Astrocyte (in vitro differentiated cells and primary cell): Measurements from ENCODE around the gene CHCHD3. TPM values are rescaled to one million over a fixed set of nuclear protein-coding genes. Genes with fewer than 3 reads are reported as not detected.
"Not testable (repeated sequence)": the region's sequence is repeated elsewhere in the genome, so short reads cannot be mapped to it uniquely, and the experiment has no call there.

ENCODE experiments used
- DNase-seq: peaks from one replicate; pipeline ENCODE4 v3.0.0-alpha.2; 2010; ENCODE audit warnings: low read depth
- FAIRE-seq: peaks from 2 replicates; lab custom pipeline; 2011; peaks lifted over from hg19 to GRCh38; lab: Jason Lieb, UNC
- H2AFZ ChIP-seq: 2 replicates; pipeline ENCODE4 v1.6.0; 2012; ENCODE audit warnings: low read depth, low read length, inconsistent platforms
- H3K27ac ChIP-seq: 2 replicates; pipeline ENCODE4 v1.5.1; 2011; ENCODE audit warnings: low read depth, low read length, inconsistent platforms
- H3K27me3 ChIP-seq: 2 replicates; pipeline ENCODE4 v1.6.0; 2011; ENCODE audit warnings: low read length, inconsistent platforms; ENCODE audit not compliant: insufficient read depth
- H3K36me3 ChIP-seq: 2 replicates; pipeline ENCODE4 v1.5.1; 2011; ENCODE audit warnings: low read length, inconsistent platforms; ENCODE audit not compliant: insufficient read depth
- H3K4me1 ChIP-seq: 2 replicates; pipeline ENCODE4 v1.5.1; 2011; ENCODE audit warnings: low read length, inconsistent platforms; ENCODE audit not compliant: insufficient read depth
- H3K4me2 ChIP-seq: 2 replicates; pipeline ENCODE4 v1.6.0; 2012; ENCODE audit warnings: low read length, inconsistent platforms
- H3K4me3 ChIP-seq: 2 replicates; pipeline ENCODE4 v1.5.1; 2011; ENCODE audit warnings: low read depth, mild to moderate bottlenecking, low read length, inconsistent platforms; ENCODE audit not compliant: insufficient read depth
- H3K79me2 ChIP-seq: 2 replicates; pipeline ENCODE4 v1.6.0; 2012; ENCODE audit warnings: mild to moderate bottlenecking, low read length, inconsistent platforms; ENCODE audit not compliant: insufficient read depth
- H3K9ac ChIP-seq: 2 replicates; pipeline ENCODE4 v1.6.0; 2012; ENCODE audit warnings: mild to moderate bottlenecking, low read length, inconsistent platforms
- H3K9me3 ChIP-seq: 2 replicates; pipeline ENCODE4 v1.5.1; 2012; ENCODE audit warnings: low read depth, mild to moderate bottlenecking, low read length, inconsistent platforms; ENCODE audit not compliant: insufficient read depth
- H4K20me1 ChIP-seq: 2 replicates; pipeline ENCODE4 v1.6.0; 2012; ENCODE audit warnings: low read length, inconsistent platforms; ENCODE audit not compliant: insufficient read depth
- H3K27ac Mint-ChIP-seq: one replicate; pipeline ENCODE4 v1.8.0; 2021; ENCODE audit warnings: mild to moderate bottlenecking, mixed read lengths; ENCODE audit not compliant: unreplicated experiment
- H3K27me3 Mint-ChIP-seq: one replicate; pipeline ENCODE4 v1.8.0; 2021; ENCODE audit warnings: low read depth, mixed read lengths; ENCODE audit not compliant: unreplicated experiment
- H3K36me3 Mint-ChIP-seq: one replicate; pipeline ENCODE4 v1.8.0; 2021; ENCODE audit warnings: low read depth, mixed read lengths; ENCODE audit not compliant: unreplicated experiment
- H3K4me1 Mint-ChIP-seq: one replicate; pipeline ENCODE4 v1.8.0; 2021; ENCODE audit warnings: low read depth, mixed read lengths; ENCODE audit not compliant: unreplicated experiment
- H3K4me3 Mint-ChIP-seq: one replicate; pipeline ENCODE4 v1.8.0; 2021; ENCODE audit warnings: mild to moderate bottlenecking, moderate library complexity, mixed read lengths; ENCODE audit not compliant: unreplicated experiment
- H3K9me3 Mint-ChIP-seq: one replicate; pipeline ENCODE4 v1.8.0; 2021; ENCODE audit warnings: mild to moderate bottlenecking, mixed read lengths; ENCODE audit not compliant: unreplicated experiment
- EZH2 ChIP-seq: IDR thresholded peaks from 2 replicates; pipeline ENCODE4 v1.6.1; 2012; ENCODE audit warnings: mild to moderate bottlenecking, low read length, inconsistent platforms; ENCODE audit not compliant: insufficient read depth
- total RNA-seq: library from RNA; stranded (reverse); gene quantifications from 2 replicates; pipeline ENCODE4 v1.2.1, GENCODE V29; 2021
- TF ChIP-seq, protein P1 (sequence below): IDR thresholded peaks from 2 replicates; pipeline ENCODE4 v1.5.1; 2011; ENCODE audit warnings: low read depth, mild to moderate bottlenecking, inconsistent platforms, low read length, moderate library complexity; ENCODE audit not compliant: insufficient read depth

CHCHD3 gene
- total RNA-seq, 1 donor from 2014 or later, result 63.1 TPM

DNA sequence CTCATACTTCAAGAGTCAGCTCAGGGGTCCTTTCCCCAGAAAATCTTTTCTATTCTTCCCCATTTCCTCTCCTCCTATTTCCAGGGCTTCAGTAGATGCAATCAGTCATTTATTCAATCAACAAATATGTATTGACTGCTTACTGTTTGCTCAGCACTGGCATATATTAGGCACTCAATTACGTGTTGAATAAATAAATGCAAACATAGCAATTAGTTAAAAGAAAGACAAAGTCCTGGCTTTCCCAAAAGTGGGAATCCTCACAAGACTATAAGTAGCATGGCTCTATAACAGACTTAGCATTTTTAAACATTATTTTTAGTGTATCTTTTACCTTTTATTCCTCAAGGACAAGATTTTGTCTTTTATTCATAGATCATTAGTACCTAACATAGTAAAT is 111.6 kb downstream of the CHCHD3 start:
- Histone ChIP-seq H4K20me1 (peaks cover 28% of the 10 kb centered on the region), H3K36me3 (peaks cover 9% of the 10 kb centered on the region), H3K4me1 (peaks cover 6% of the 10 kb centered on the region), H3K9me3 (no peaks in the 10 kb centered on the region), H3K27ac (no peak overlapping the region), H3K4me3 (no peak overlapping the region), H3K79me2 (peaks cover 10% of the 10 kb centered on the region), H3K4me2 (no peak overlapping the region), H3K9ac (no peak overlapping the region), H3K27me3 (no peaks in the 10 kb centered on the region), H2AFZ (no peak overlapping the region)
- Mint-ChIP-seq H3K4me3 (no peak overlapping the region), H3K27me3 (no peaks in the 10 kb centered on the region), H3K36me3 (peaks cover 2% of the 10 kb centered on the region), H3K4me1 (peaks cover 2% of the 10 kb centered on the region), H3K27ac (no peak overlapping the region), H3K9me3 (no peaks in the 10 kb centered on the region)
- FAIRE-seq (no peak), DNase-seq (no peak)
- TF ChIP-seq, protein P1, sequence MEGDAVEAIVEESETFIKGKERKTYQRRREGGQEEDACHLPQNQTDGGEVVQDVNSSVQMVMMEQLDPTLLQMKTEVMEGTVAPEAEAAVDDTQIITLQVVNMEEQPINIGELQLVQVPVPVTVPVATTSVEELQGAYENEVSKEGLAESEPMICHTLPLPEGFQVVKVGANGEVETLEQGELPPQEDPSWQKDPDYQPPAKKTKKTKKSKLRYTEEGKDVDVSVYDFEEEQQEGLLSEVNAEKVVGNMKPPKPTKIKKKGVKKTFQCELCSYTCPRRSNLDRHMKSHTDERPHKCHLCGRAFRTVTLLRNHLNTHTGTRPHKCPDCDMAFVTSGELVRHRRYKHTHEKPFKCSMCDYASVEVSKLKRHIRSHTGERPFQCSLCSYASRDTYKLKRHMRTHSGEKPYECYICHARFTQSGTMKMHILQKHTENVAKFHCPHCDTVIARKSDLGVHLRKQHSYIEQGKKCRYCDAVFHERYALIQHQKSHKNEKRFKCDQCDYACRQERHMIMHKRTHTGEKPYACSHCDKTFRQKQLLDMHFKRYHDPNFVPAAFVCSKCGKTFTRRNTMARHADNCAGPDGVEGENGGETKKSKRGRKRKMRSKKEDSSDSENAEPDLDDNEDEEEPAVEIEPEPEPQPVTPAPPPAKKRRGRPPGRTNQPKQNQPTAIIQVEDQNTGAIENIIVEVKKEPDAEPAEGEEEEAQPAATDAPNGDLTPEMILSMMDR, result no peak
- TF ChIP-seq EZH2, result no peak

DNA sequence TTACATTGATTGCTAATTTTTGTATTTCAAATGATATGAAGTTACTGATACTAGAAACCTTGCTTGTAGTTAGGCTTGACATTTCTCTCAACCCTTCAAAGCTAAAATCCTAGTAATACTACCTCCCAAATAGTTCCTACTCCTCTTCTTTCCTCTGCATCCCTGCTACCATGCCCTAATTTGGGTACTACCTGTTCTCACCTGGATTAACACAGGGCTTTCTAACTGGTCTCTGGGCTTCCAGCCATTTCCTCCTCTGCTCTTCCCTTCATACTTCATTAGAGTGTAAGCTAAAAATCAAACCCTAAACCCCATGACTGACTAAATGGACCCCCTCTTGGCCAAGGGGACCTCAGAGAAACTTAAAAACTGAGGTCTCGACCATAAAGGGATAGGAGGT is 112.4 kb downstream of the CHCHD3 start:
- Mint-ChIP-seq H3K36me3 (no peaks in the 10 kb centered on the region), H3K27ac (no peak overlapping the region), H3K4me3 (no peak overlapping the region), H3K4me1 (peaks cover 2% of the 10 kb centered on the region), H3K27me3 (no peaks in the 10 kb centered on the region), H3K9me3 (no peaks in the 10 kb centered on the region)
- H3K4me1 ChIP-seq, result peaks cover 6% of the 10 kb centered on the region
- no peak overlapping the region for H2AFZ ChIP-seq
- H3K9ac ChIP-seq, result no peak overlapping the region
- H3K79me2 ChIP-seq, result peaks cover 17% of the 10 kb centered on the region
- FAIRE-seq (no peak), DNase-seq (no peak)
- no peaks in the 10 kb centered on the region for H3K27me3 ChIP-seq
- peaks cover 28% of the 10 kb centered on the region for H4K20me1 ChIP-seq
- H3K9me3 ChIP-seq, result no peaks in the 10 kb centered on the region
- no peak overlapping the region for H3K4me2 ChIP-seq
- H3K36me3 ChIP-seq, result peaks cover 9% of the 10 kb centered on the region
- no peak overlapping the region for H3K27ac ChIP-seq
- no peak overlapping the region for H3K4me3 ChIP-seq
- TF ChIP-seq, protein P1, result no peak
- TF ChIP-seq EZH2, result no peak

DNA sequence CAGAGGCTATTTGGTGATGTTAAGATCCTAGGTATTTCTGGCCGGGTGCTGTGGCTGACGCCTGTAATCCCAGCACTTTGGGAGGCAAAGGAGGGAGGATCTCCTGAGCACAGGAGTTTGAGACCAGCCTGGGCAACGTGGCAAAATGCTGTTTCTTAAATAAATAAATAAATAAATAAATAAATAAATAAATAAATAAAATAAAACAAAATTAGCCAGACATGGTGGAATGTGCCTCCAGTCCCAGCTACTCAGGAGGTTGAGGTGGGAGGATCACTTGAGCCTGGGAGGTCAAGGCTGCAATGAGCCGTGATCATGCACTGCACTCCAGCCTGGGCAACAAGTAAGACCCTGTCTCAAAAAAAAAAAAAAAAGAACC is 114.4 kb downstream of the CHCHD3 start:
- H3K4me2 ChIP-seq, H2AFZ ChIP-seq, H3K9me3 Mint-ChIP-seq, H3K27ac ChIP-seq, H3K36me3 Mint-ChIP-seq, H3K9ac ChIP-seq, H3K27ac Mint-ChIP-seq, H3K4me3 Mint-ChIP-seq, H3K27me3 ChIP-seq, H3K36me3 ChIP-seq, H3K9me3 ChIP-seq, FAIRE-seq, DNase-seq, H3K4me3 ChIP-seq, H3K4me1 Mint-ChIP-seq, H3K4me1 ChIP-seq, H3K27me3 Mint-ChIP-seq: not testable (repeated sequence)
- peaks cover 17% of the 10 kb centered on the region for H3K79me2 ChIP-seq
- peaks cover 28% of the 10 kb centered on the region for H4K20me1 ChIP-seq
